ENCODE results near the gene CLVS2.

CLVS2 gene, protein sequence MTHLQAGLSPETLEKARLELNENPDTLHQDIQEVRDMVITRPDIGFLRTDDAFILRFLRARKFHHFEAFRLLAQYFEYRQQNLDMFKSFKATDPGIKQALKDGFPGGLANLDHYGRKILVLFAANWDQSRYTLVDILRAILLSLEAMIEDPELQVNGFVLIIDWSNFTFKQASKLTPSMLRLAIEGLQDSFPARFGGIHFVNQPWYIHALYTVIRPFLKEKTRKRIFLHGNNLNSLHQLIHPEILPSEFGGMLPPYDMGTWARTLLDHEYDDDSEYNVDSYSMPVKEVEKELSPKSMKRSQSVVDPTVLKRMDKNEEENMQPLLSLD

DNA sequence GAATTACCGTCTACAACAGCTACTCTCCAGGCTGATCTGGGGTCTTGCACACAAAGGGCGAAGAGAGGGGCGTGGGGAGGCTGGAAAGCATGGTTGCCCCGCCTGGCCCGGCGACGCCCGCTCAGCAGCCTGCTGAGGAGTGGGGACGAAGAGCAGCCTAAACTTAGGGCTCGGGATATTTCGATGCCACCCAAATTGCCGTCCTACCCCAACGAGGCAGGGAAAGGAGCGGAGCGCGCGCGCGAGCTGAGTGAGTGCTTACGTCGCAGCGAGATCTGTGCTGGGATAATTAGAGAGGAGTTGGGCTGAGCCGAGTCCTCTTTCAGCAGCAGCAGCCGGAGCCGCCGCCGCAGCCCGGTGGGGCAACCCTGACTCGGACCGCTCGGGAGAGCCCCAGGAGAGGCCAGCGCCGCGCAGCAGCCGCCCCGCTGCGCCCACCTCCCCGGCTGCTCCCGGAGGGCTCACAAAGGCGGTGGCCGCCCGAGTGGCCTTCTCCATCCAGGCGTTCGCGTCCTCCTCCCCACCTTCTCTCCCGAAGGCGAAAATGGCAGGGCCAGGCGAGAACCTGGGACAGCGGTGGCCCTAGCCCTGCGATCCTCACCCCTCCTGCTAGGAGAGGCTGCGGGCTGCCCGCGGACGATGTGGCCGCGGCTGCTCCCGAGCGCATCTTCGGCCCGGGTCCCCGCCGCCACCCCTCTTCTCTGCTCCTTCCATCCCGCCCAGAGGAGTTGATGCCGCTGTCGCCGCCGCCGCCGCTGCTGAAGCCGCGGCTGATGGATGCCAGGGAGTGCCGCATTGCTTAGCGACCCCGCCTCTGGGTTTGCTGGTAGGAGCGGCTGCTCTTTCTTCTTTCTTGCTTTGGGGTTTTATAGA is at the start of gene CLVS2:
Gene CLVS2, plus strand, starts transcription at position 315 of the 873 bp plus-strand sequence. CDS start 1,543 bp downstream, outside the sequence.
- no peak for DNase-seq (ENCODE audit: low read depth)

DNA sequence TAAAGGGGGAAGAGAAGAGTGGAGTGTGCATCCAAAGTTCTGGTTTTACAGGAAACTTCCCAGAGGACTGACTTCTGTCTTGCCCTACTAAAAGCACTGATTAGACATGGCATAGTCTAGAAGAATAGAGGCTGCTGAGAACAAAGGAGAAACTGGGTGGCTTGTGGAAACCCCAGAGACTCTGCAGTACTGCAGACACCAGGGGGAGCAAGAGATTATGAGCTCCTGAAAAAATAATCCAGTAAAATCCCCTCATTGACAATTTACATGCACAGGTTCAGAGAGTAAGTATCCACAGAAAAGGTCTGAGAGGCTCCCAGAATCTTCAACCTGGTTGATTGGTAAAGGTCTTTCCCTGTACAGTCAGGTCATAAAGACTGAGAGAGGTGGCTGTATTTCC is 48.7 kb upstream of the CLVS2 start:
- DNase-seq (ENCODE audit: low read depth), result no peak

DNA sequence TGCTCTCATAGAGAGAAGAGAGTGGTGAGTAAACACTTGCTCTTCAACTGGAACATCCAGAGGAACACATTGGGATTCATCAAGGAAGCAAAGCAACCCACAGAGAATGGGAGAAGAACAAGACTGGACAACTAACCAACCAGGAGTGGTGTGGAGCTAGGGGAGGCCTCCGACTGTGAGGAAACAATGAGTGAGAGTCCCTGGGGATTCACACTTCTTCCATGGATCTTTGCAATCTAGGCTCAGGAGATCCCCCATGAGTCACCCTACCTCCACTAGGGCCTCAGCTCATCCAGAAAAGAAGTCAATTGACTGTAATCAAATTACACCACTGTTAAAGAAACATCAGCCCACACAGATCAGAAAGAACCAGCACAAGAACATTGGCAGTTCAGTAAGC is 42.3 kb upstream of the CLVS2 start:
- no peak for DNase-seq (ENCODE audit: low read depth)

DNA sequence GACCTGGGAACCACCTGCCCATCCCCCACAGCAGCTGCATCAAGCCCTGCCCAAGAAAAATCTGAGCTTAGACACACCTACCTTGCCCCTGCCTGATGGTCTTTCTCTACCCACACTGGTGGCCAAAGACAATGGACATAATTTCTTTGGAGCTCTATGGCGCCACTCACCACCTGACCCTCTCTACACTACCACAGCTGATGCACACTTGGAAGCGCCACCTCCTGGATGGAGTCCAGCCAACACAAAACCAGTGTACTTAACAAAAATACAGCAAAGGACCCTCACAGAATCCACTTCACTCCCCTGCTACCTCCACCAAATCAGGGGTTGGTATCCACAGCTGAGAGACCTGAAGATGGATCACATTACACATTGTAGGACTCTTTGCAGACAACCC is 39.7 kb upstream of the CLVS2 start:
- DNase-seq (ENCODE audit: low read depth), result no peak

DNA sequence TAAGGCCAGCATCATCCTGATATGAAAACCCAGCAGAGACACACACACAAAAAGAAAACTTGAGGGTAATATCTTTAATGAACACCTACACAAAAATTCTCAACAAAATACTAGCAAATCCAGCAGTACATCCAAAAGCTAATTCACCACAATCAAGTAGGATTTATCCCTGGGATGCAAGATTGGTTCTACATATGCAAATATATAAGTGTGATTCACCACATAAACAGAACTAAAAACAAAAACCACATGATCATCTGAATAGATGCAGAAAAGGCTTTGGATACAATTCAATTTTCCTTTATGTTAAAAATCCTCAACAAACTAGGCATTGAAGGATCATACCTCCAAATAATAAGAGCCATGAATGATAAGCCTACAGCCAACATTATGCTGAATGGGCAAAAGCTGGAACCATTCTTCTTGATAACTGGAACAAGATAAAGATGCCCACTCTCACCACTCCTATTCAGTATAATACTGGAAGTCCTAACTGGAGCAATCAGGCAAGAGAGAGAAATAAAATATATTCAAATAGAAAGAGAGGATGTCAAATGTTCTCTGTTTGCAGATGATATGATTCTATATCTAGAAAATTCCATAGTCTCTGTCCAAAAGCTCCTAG is 33.9 kb upstream of the CLVS2 start:
- DNase-seq (ENCODE audit: low read depth), result no peak

DNA sequence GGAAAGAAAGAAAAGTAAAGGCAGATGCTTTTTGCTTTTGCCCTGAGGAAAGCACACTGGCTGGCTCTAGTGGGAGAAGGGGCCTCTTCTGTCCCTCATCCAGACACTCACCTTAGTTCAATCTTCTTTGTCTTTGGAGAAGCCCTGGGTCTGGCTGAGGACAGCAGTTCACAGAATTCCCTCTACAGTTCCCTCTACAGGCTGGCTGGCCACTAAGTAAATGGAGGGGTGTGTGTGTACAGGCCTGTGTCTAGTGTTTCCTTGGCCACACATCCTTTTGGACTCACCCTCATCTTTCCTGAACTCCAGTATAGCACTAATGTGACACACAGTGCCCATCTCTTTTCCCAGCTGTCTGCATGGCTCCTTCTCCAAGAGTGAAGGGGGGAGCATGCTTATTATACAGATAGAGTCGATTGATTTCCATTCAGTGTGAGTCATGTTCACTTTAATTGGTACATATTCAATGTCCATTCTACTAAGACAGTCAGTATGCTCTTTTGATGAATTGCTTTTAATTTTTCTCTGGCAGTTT is 26.0 kb upstream of the CLVS2 start:
- no peak for DNase-seq (ENCODE audit: low read depth)

DNA sequence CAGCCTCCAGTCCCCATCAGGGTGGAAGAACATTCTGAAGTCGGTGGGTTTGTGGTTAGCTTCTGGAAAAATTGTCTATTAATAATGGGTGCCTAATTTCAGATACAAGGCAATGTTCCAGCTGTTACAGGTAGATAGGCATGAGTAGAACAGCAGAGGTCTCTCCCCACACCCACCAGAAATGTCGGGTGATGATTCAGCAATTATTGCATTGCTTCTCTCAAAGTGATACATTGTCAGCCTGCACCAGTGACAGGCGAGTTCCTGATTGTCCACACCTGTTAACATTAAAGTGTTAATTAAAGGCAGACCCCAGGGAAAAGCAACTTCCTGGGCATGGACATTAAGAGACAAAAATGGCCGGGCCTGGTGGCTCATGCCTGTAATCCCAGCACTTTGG is 18.9 kb upstream of the CLVS2 start:
- no peak for DNase-seq (ENCODE audit: low read depth)

DNA sequence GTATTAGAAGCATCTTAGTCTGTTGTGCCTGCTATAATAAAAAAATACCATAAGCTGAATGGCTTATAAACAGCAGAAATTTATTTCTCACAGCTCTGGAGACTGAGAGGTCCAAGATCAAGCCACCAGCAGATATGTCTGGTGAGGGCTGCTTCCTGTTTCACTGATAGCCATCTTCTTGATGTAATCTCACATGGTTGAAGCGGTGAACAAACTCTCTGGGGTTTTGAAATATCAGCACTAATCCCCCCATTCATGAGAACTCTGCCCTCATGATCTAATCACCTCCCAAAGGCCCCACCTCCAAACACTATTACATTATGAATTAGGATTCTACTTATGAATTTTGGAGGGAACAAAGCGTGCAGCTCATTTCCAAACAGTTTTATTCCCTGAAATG is 11.6 kb upstream of the CLVS2 start:
- DNase-seq (ENCODE audit: low read depth), result no peak

DNA sequence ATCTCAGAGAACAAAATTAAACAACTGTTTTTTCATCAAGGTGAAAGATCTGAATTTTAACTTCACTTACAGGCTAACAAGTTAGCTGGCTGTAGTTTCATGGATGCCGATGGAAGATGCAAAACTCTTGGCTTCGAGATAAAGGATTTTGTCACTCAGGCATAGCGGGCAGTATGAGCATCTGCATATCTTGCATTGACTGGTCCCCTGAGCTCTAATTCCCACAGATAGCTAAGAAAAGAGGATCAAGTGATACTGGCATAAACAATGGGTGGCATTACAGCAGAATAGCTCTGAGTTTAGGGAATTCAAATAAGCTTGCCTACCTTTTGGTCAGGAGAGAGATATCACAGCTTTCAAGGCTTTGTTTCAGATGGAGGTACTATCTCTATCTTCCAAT is 1.8 kb upstream of the CLVS2 start:
- DNase-seq (ENCODE audit: low read depth), result no peak

DNA sequence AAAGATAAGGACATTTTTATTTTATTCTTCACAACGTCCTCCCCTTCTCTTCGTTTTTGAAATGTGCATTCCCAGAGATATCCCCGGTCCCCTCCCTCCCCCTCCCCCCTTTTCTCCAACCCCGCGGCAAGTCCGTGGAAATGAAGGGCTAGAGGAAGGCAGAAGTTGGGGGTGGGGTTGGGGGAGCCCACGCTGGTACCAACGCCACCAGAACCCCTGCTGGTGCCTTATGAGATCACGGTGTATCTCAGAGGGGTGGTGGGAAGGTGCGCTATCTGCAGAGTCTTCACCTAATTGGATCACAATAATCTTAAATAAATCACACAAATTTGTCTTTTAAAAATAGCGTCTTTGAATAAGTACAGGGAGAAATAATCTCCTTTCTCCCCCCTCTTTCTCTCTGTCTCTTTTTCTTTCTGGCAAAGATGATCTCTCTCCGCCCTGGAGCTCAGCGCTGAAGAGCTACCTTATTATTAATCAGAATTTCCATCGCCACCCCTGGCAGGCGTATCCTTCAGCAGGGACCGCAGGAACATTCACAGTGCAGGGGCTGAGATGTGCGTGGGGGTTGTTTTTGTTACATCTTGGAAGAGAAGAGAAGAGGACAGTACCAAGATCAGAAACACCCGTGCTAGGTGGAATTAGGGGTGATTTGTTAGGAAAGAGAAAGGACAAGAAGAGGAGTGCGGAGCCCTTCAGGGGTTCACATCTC is 915 bp downstream of the CLVS2 start:
- DNase-seq (ENCODE audit: low read depth), result no peak

DNA sequence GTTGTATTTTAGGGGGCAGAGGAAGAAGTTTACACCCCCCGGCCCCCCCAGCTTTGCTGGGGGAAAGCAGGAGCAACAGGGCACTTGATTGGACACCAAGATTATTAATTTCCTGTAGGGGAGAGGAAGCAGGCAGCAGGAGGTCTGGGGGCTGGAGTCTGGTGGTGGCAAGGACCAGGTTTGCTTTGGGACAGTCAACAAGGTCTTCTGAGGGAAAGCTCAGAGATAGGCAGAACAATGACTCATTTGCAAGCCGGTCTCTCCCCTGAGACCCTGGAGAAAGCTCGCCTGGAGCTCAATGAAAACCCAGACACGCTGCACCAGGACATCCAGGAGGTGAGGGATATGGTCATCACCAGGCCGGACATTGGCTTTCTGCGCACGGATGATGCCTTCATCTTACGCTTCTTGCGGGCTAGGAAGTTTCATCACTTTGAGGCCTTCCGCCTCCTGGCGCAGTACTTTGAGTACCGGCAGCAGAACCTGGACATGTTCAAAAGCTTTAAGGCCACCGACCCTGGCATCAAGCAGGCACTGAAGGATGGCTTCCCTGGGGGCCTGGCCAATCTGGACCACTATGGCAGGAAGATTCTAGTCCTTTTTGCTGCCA is 1.6 kb downstream of the CLVS2 start:
- DNase-seq (ENCODE audit: low read depth), result no peak

DNA sequence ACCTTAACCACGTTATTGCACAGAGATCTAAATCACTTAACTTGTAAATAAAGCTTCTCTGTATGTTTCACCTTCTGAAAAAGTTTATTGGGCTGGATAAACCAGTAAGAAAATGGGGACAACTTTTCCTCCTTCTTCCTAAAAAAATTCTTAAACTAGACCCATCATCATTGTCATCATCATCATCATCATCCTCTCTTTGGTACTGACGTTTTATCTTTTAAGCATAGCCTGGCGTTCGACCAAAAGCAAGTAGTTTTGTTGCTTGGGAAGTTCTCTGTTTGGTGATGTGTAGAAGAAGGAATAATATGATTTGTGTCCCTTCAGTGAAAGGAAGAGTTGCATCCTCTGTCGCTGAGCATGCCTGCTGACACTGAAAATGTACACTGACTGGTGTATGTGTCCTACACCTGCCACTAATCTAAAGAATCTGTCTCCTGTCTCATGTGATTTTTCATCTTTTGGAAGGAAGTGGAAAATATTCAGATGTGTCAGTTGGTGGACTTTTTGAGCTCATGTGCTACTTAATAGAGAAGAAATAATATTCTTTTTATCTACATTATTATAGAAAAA is 2.5 kb downstream of the CLVS2 start:
- no peak for DNase-seq (ENCODE audit: low read depth)

DNA sequence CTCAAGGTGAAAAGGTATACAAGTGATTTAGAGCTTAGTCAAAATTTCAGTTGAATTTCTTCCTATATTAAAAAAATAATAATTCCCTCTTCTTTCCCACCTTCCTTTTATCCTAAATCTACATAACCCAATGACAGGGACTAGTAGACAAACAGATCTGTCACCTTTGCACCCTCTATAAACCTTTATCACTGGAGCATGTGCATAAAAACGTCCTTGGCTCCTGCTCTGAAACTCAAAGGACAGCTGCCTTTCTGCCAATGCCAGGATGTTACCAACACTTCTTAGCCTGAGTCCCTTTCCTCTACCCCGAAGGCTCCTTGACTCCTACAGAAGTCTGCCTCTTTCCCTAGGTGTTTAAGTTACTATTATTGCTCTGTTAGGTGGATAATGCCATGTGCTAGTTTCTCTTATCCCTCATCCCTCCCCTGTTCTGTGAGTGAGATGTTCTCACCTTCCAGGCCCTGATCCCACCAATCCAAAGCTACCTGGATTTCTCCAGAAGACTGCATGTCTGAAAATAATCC is 4.3 kb downstream of the CLVS2 start:
- no peak for DNase-seq (ENCODE audit: low read depth)

DNA sequence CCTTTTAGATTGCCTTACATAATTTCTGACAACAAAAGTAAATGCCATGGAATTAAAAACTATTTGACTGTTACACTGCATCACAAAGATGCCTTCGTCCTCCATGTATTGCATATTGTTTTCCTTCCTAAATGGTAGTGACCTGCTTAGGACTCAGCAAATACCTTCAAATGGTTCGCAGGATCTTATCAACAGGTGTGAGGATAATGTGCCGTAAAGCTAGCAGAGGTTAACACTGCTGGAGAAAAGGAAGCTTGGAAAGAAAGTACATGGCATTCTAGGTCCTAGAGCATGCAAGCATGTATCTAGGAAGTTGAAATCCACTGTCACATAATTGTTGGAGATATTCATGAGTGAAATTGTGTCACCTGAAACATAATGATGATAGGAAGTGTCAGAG is 5.5 kb downstream of the CLVS2 start:
- DNase-seq (ENCODE audit: low read depth), result no peak

DNA sequence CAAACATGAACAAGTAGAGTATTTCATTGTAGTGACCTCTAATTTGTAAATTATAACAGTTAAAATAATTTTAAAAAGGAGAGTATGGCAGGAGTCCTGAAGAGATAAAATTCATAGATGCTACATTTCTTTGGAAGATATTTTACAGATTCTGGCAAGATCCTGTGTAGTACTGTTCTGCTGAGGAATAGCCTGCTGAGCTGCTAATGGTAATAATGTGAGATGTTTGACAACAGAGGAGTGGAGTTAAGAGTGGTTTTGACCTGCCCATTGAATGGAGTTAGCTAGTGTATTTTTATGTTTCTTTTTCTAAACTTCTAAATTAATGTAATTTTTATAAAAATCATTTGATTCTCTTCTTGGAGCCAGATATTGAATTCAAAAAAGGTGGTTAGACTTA is 11.8 kb downstream of the CLVS2 start:
- no peak for DNase-seq (ENCODE audit: low read depth)

DNA sequence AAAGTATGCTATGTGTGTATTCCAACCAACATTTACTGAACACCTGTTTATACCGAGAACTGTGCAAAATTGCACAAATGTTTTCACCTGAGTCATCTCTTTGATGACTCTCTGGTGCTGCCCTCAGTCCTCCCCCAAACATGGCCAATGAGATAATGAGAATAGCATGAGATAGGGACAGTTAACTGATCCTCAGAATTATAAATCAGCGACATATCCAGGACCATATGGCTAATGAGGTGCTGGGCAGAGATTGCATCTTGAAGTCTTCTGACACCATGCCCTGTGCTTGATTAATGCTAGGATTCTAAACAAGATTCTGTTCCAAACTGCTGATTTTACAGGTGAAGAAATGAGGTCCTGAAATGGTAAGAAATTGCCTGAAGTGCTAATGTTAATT is 13.0 kb downstream of the CLVS2 start:
- DNase-seq (ENCODE audit: low read depth), result no peak

DNA sequence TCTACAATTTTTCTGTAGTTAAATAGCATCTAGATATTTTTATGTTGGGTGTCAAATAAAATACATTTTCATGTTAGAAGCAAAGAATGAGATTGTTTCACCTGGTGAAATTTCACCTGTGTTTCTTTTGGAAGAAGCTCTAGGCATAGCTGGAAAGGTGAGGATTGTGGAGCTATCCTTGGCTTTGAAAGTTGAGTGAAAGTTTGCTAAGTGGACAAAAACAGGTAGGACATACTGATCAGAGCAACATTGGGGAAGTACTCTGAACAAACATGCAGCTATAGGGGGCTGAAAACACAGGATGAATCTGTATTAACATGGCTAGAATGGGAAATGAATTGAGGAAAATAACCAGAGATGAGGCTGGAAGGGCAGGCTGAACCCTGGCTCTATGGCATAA is 18.8 kb downstream of the CLVS2 start:
- DNase-seq (ENCODE audit: low read depth), result no peak

DNA sequence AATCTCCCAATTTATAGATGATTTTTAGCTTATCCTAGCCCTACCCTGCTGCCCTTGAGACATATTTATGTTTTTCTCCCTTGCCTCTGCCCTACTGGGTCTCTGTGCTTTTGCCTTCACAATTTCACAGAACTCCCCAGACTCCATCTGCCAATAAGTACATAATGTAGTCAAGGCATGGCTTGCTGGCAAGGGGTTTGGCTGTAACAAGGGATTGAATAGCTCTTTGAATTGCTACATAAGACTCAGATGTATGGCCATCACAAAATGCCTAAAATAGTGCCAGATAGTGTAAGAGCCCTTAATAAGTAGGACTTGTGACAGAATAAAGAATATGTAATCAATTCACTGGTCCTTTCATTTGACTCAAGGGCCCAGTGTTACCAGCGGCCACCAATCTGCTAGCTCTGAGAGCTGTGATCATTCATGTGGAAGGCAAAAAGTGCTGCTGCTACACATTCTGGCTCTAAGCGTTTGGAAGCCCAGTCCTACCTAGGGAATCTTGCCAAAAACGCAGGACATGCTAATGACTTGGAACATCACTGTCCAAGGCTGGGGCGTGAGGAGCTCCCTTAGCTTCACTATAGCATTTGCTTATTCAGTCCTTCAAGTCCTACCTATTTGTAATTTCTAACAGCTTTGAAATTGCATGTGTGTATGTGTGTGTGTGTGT is 20.5 kb downstream of the CLVS2 start:
- DNase-seq (ENCODE audit: low read depth), result no peak

DNA sequence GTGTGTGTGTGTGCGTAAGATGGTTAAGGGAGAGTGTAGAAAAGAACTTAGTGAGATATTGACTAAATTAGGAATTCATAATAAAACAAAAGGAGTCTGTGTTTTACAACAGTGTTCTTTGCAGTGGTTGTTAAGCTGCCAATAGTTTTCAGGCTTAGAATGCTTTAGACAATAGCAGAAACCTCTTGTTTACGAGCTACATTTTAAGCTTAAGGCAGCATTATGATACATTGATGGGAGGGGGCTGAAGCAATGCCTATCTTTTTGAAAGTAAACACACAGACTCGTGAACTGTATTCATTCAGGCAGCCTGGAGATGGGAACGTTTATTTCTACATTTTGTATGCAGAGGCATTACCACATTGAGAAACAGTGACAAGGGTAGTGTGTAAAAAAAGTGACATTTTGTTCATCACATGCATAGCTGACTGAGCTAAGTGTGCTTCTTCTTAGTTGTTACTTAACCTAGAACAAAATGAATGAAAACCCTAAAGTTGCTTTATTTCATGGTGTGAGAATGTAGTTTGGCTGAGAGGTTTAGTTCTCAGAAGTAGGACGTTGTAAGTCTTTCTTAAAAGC is 21.2 kb downstream of the CLVS2 start:
- DNase-seq (ENCODE audit: low read depth), result no peak

DNA sequence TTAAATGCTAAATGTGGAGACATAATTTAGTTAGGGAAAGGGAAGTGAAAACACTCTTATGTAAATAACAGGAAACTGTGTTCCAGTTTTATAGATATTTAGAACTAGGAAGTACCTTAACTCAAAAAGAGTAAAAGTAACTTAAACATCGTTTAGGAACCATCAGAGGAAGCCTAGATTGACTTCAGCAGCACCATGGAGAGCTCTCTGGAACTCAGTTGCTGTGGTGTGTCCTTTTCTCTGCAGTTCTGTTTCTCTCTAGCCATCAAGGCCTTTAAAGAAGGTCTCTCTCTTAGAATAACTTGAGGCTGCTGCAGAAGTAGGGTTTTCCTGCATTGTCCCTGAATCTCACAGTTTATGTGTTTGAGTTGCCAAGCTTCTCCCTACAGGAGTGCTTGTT is 26.9 kb downstream of the CLVS2 start:
- DNase-seq (ENCODE audit: low read depth), result no peak

Measured in activated T-cell treated with anti-CD3 and anti-CD28 coated beads for 1 hour (primary cell).